ENCODE data around the gene VPS18. TPM values are rescaled to one million over a fixed set of nuclear protein-coding genes. Genes with fewer than 3 reads are reported as not detected.

The VPS18 gene
- polyA plus RNA-seq, 1 donor from 2014 or later = 13.8 TPM

- Histone ChIP-seq H3K4me3 (ENCODE audit: low read length) (no peak overlapping the region), H2AFZ (ENCODE audit: low read depth, low read length) (no peak overlapping the region), H3K9me3 (ENCODE audit: low read length) (no peaks in the 10 kb centered on the region), H3K4me2 (ENCODE audit: low read length) (no peak overlapping the region), H3K9me2 (ENCODE audit: insufficient read depth, low read length) (no peaks in the 10 kb centered on the region), H3K79me2 (replicated peaks; ENCODE audit: insufficient read depth, low read length) (peaks cover 13% of the 10 kb centered on the region), H3F3A (ENCODE audit: insufficient read depth, low read length, poor library complexity, severe bottlenecking) (no peaks in the 10 kb centered on the region), H3K27me3 (ENCODE audit: insufficient read depth, low read depth, low read length) (no peaks in the 10 kb centered on the region), H3K36me3 (ENCODE audit: insufficient read depth, low read length) (no peaks in the 10 kb centered on the region), H3K9ac (ENCODE audit: low read length) (no peak overlapping the region), H3K27ac (ENCODE audit: low read length) (no peak overlapping the region), H4K20me1 (ENCODE audit: insufficient read depth) (no peaks in the 10 kb centered on the region)
- TF ChIP-seq SMC3 (conservative IDR thresholded peaks at IDR 0.05; ENCODE audit: poor library complexity) (no peak), REST (IDR thresholded peaks at IDR 0.05; ENCODE audit: borderline replicate concordance) (no peak), POLR2AphosphoS5 (IDR thresholded peaks at IDR 0.05) (no peak), CTCF (IDR thresholded peaks at IDR 0.05; ENCODE audit: poor library complexity, severe bottlenecking) (no peak), EZH2 (IDR thresholded peaks at IDR 0.05; ENCODE audit: borderline replicate concordance, insufficient read depth, low read length, poor library complexity, severe bottlenecking) (no peak)
Measured at GRCh38 chr15:40892447-40893012, 1.7 kb upstream of the VPS18 start.

GRCh38 chr15:40893019-40893670, 1.1 kb upstream of the VPS18 start:
- H3K4me2 ChIP-seq (ENCODE audit: low read length) = no peak overlapping the region
- H3K9ac ChIP-seq (ENCODE audit: low read length) = no peak overlapping the region
- TF ChIP-seq REST (IDR thresholded peaks at IDR 0.05; ENCODE audit: borderline replicate concordance) = no peak
- no peak for TF ChIP-seq CTCF (IDR thresholded peaks at IDR 0.05; ENCODE audit: poor library complexity, severe bottlenecking)
- no peak for TF ChIP-seq POLR2AphosphoS5 (IDR thresholded peaks at IDR 0.05)
- no peak for TF ChIP-seq SMC3 (conservative IDR thresholded peaks at IDR 0.05; ENCODE audit: poor library complexity)
- TF ChIP-seq EP300 (conservative IDR thresholded peaks at IDR 0.05; ENCODE audit: poor library complexity, severe bottlenecking) = no peak
- no peak for TF ChIP-seq TAF1 (IDR thresholded peaks at IDR 0.05; ENCODE audit: low read depth)
- TF ChIP-seq EZH2 (IDR thresholded peaks at IDR 0.05; ENCODE audit: borderline replicate concordance, insufficient read depth, low read length, poor library complexity, severe bottlenecking) = no peak
- no peak for TF ChIP-seq RAD21 (conservative IDR thresholded peaks at IDR 0.05)
- TF ChIP-seq MXI1 (conservative IDR thresholded peaks at IDR 0.05; ENCODE audit: poor library complexity, severe bottlenecking) = no peak
- H3K4me3 ChIP-seq (ENCODE audit: low read length) = no peak overlapping the region
- no peaks in the 10 kb centered on the region for H3K27me3 ChIP-seq (ENCODE audit: insufficient read depth, low read depth, low read length)
- H2AFZ ChIP-seq (ENCODE audit: low read depth, low read length) = no peak overlapping the region
- no peaks in the 10 kb centered on the region for H3K36me3 ChIP-seq (ENCODE audit: insufficient read depth, low read length)
- no peaks in the 10 kb centered on the region for H3K9me2 ChIP-seq (ENCODE audit: insufficient read depth, low read length)
- no peaks in the 10 kb centered on the region for H3F3A ChIP-seq (ENCODE audit: insufficient read depth, low read length, poor library complexity, severe bottlenecking)
- H4K20me1 ChIP-seq (ENCODE audit: insufficient read depth) = no peaks in the 10 kb centered on the region
- no peaks in the 10 kb centered on the region for H3K9me3 ChIP-seq (ENCODE audit: low read length)
- peaks cover 13% of the 10 kb centered on the region for H3K79me2 ChIP-seq (replicated peaks; ENCODE audit: insufficient read depth, low read length)
- H3K27ac ChIP-seq (ENCODE audit: low read length) = no peak overlapping the region

Data from neural cell (in vitro differentiated cells).